Measurements from ENCODE around the gene CPXM2. TPM values are rescaled to one million over a fixed set of nuclear protein-coding genes. Genes with fewer than 3 reads are reported as not detected.

Gene CPXM2
- total RNA-seq, 2 donors from 2014 or later, result 1.4 to 1.9 TPM

DNA sequence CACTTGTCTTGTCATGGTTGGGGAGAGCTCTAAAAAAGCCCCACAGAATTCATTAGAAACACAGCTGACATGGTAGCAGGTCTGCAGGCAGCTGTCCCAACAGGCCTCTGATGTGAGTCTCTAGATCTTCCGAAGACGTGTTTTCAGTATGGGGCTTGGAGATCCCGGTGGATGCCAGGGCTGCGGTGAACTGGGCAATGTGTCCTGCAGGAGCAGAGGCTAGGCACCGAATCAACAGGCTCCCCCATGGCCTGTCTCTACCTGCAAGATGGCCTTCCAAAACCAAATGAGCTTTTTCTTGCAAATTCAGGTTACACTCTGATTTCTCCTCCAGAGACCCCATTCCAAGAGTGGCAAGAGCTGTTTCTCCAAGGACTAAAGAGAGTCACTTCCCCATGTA, 2.9 kb downstream of the CPXM2 start:
- Histone ChIP-seq H3K4me3 (ENCODE audit: low read length) (no peak overlapping the region), H3K36me3 (ENCODE audit: control insufficient read depth, insufficient read depth, low read length) (no peaks in the 10 kb centered on the region), H3K9ac (ENCODE audit: extremely low read depth, low read length, poor library complexity, severe bottlenecking) (no peak overlapping the region), H3K27ac (ENCODE audit: low read depth, low read length) (no peak overlapping the region), H3K9me3 (ENCODE audit: control insufficient read depth, low read length) (no peaks in the 10 kb centered on the region), H3K4me1 (ENCODE audit: control insufficient read depth, insufficient read depth, low read length) (no peaks in the 10 kb centered on the region), H3K27me3 (ENCODE audit: control insufficient read depth, insufficient read depth, low read length, poor library complexity, severe bottlenecking) (peaks cover 33% of the 10 kb centered on the region)
- TF ChIP-seq, protein P1, sequence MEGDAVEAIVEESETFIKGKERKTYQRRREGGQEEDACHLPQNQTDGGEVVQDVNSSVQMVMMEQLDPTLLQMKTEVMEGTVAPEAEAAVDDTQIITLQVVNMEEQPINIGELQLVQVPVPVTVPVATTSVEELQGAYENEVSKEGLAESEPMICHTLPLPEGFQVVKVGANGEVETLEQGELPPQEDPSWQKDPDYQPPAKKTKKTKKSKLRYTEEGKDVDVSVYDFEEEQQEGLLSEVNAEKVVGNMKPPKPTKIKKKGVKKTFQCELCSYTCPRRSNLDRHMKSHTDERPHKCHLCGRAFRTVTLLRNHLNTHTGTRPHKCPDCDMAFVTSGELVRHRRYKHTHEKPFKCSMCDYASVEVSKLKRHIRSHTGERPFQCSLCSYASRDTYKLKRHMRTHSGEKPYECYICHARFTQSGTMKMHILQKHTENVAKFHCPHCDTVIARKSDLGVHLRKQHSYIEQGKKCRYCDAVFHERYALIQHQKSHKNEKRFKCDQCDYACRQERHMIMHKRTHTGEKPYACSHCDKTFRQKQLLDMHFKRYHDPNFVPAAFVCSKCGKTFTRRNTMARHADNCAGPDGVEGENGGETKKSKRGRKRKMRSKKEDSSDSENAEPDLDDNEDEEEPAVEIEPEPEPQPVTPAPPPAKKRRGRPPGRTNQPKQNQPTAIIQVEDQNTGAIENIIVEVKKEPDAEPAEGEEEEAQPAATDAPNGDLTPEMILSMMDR (conservative IDR thresholded peaks at IDR 0.05), result no peak
- H3K4me1 Mint-ChIP-seq, result peaks cover 6% of the 10 kb centered on the region
- H3K36me3 Mint-ChIP-seq (ENCODE audit: low read depth), result no peaks in the 10 kb centered on the region
- H3K27ac Mint-ChIP-seq, result no peak overlapping the region
- 89 to 94% methylated on average over 5 of the region's 5 CpGs for WGBS, 2 experiments (ENCODE audit: insufficient coverage in 1 of 2, insufficient read length in 1 of 2)
- no peaks in the 10 kb centered on the region for H3K9me3 Mint-ChIP-seq
- no peak for DNase-seq
- no peak overlapping the region for H3K4me3 Mint-ChIP-seq
- peaks cover 39% of the 10 kb centered on the region for H3K27me3 Mint-ChIP-seq (ENCODE audit: insufficient read depth)

DNA sequence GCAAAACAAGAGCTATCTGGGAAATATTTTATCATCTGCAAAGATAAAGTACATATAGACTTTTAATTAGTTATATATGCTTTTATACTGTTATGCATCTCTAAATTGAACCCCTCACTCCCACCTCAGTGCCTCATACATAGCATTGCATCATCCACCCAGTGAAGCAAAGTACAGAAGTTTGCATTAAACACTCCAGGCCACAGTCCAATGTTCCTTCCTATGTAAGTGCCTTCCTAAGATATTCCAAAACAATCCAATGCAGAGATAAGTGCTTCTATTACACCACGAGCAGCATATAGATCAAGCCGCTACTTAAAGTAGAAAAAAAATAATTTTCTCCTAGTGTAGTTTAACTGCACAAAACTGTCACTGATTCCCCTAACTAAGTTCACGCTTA, 3.4 kb downstream of the CPXM2 start:
- H3K9me3 ChIP-seq (ENCODE audit: control insufficient read depth, low read length), result no peaks in the 10 kb centered on the region
- peaks cover 6% of the 10 kb centered on the region for H3K4me1 Mint-ChIP-seq
- no peak overlapping the region for H3K9ac ChIP-seq (ENCODE audit: extremely low read depth, low read length, poor library complexity, severe bottlenecking)
- no peak overlapping the region for H3K27ac Mint-ChIP-seq
- H3K9me3 Mint-ChIP-seq, result no peaks in the 10 kb centered on the region
- H3K27me3 Mint-ChIP-seq (ENCODE audit: insufficient read depth), result peaks cover 39% of the 10 kb centered on the region
- peaks cover 33% of the 10 kb centered on the region for H3K27me3 ChIP-seq (ENCODE audit: control insufficient read depth, insufficient read depth, low read length, poor library complexity, severe bottlenecking)
- no peaks in the 10 kb centered on the region for H3K36me3 Mint-ChIP-seq (ENCODE audit: low read depth)
- WGBS, 2 experiments (ENCODE audit: insufficient coverage in 1 of 2, insufficient read length in 1 of 2), result 97 to 100% methylated on average over 1 to 3 of the region's 3 CpGs
- no peak overlapping the region for H3K4me3 ChIP-seq (ENCODE audit: low read length)
- no peak overlapping the region for H3K27ac ChIP-seq (ENCODE audit: low read depth, low read length)
- no peaks in the 10 kb centered on the region for H3K36me3 ChIP-seq (ENCODE audit: control insufficient read depth, insufficient read depth, low read length)
- TF ChIP-seq, protein P1 (conservative IDR thresholded peaks at IDR 0.05), result no peak
- DNase-seq, result no peak
- no peaks in the 10 kb centered on the region for H3K4me1 ChIP-seq (ENCODE audit: control insufficient read depth, insufficient read depth, low read length)
- no peak overlapping the region for H3K4me3 Mint-ChIP-seq

DNA sequence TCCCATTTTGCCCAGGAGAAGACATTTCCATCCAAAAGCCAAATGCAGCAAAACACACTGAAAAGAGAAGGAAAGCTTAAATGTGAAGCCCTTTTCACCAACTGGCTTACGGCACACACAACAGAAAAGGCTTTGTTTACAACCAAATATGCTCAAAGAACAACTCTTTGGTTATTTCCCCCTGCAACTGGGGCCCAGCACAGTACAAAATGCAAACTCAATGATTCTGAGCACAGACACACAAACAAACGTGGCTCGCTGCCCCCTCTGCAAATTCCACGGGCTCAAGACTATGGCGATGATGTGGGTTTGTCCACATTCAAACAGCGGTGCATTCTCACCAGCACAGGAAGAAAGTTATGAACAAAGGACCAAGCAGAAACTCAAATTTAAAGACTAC, 5.3 kb downstream of the CPXM2 start:
- H3K4me1 Mint-ChIP-seq, result peaks cover 6% of the 10 kb centered on the region

More for the DNA sequence above, 5.3 kb downstream of the CPXM2 start:
- Mint-ChIP-seq H3K9me3 (no peaks in the 10 kb centered on the region), H3K4me3 (no peak overlapping the region), H3K27me3 (ENCODE audit: insufficient read depth) (peaks cover 26% of the 10 kb centered on the region), H3K36me3 (ENCODE audit: low read depth) (no peaks in the 10 kb centered on the region), H3K27ac (no peak overlapping the region)
- H3K4me1 ChIP-seq (ENCODE audit: control insufficient read depth, insufficient read depth, low read length), result no peaks in the 10 kb centered on the region
- 89 to 100% methylated on average over 4 to 6 of the region's 6 CpGs for WGBS, 2 experiments (ENCODE audit: insufficient coverage in 1 of 2, insufficient read length in 1 of 2)
- DNase-seq, result no peak
- peaks cover 18% of the 10 kb centered on the region for H3K27me3 ChIP-seq (ENCODE audit: control insufficient read depth, insufficient read depth, low read length, poor library complexity, severe bottlenecking)
- H3K9me3 ChIP-seq (ENCODE audit: control insufficient read depth, low read length), result no peaks in the 10 kb centered on the region
- no peak overlapping the region for H3K4me3 ChIP-seq (ENCODE audit: low read length)
- no peaks in the 10 kb centered on the region for H3K36me3 ChIP-seq (ENCODE audit: control insufficient read depth, insufficient read depth, low read length)
- H3K27ac ChIP-seq (ENCODE audit: low read depth, low read length), result no peak overlapping the region
- H3K9ac ChIP-seq (ENCODE audit: extremely low read depth, low read length, poor library complexity, severe bottlenecking), result no peak overlapping the region
- TF ChIP-seq, protein P1 (conservative IDR thresholded peaks at IDR 0.05), result no peak

All from endodermal cell (in vitro differentiated cells).